HepG2 (cell line): ENCODE results near the gene PIM3. TPM values are rescaled to one million over a fixed set of nuclear protein-coding genes. Genes with fewer than 3 reads are reported as not detected.

Source experiments
- ETV5 ChIP-seq: IDR thresholded peaks from 2 replicates; pipeline ENCODE4 v1.6.1; 2018; ENCODE audit warnings: missing biosample characterization, missing genetic modification reagents, inconsistent platforms, borderline replicate concordance
- GPBP1L1 ChIP-seq: sonication (generic); formaldehyde crosslinking; IDR thresholded peaks from 2 replicates; pipeline ENCODE4 v1.5.0; 2020; ENCODE audit warnings: mild to moderate bottlenecking, missing genetic modification reagents
- HMGA1 ChIP-seq: sonication (generic); formaldehyde crosslinking; conservative IDR thresholded peaks from 2 replicates; pipeline ENCODE4 v1.4.0; 2020; ENCODE audit warnings: missing genetic modification reagents
- IKZF4 ChIP-seq: sonication (generic); formaldehyde crosslinking; IDR thresholded peaks from 2 replicates; pipeline ENCODE4 v1.5.1; 2020; ENCODE audit warnings: borderline replicate concordance, mild to moderate bottlenecking, low read depth, missing genetic modification reagents; ENCODE audit errors: not compliant biosample characterization
- KIAA2018 ChIP-seq: sonication (generic); formaldehyde crosslinking; IDR thresholded peaks from 2 replicates; pipeline ENCODE4 v1.5.0; 2020; ENCODE audit warnings: mild to moderate bottlenecking, missing genetic modification reagents, borderline replicate concordance
- NR2F2 ChIP-seq: IDR thresholded peaks from 2 replicates; pipeline ENCODE4 v1.6.1; 2012; ENCODE audit warnings: low read depth, inconsistent platforms, borderline replicate concordance
- ZFP1 ChIP-seq: IDR thresholded peaks from 2 replicates; pipeline ENCODE4 v1.6.1; 2016
- ZNF350 ChIP-seq: sonication (generic); formaldehyde crosslinking; IDR thresholded peaks from 2 replicates; pipeline ENCODE4 v1.4.0; 2020; ENCODE audit warnings: mild to moderate bottlenecking, low read depth, missing genetic modification reagents, borderline replicate concordance
- polyA plus RNA-seq, 8 experiments: library from polyadenylated mRNA; depleted of rRNA in 3 of 8; stranded (reverse) in 7 of 8; unstranded in 1 of 8; fragments of >200 nt; fragmentation: Illumina TruSeq in 4 of 8; extraction: Trizol in 4 of 8; gene quantifications; 2 replicates each; pipeline versions ENCODE4 v1.2.1 to v1.2.3, GENCODE V29; 2011 to 2016; ENCODE audit warnings: low read depth in 4 of 8, missing spikeins in 1 of 8, mixed read lengths in 1 of 8; ENCODE audit not compliant: insufficient read depth in 1 of 8
- total RNA-seq, 5 experiments: library from RNA; depleted of rRNA; stranded (reverse); fragments of >200 nt; fragmentation: Illumina TruSeq; extraction: Trizol; gene quantifications; 2 replicates each; pipeline ENCODE4 v1.2.3, GENCODE V29; 2016; ENCODE audit warnings: low read depth in 1 of 5
- TF ChIP-seq, protein P1 (sequence below): sonication (generic); formaldehyde crosslinking; IDR thresholded peaks from 2 replicates; pipeline ENCODE4 v1.4.0; 2020; ENCODE audit warnings: missing genetic modification reagents
- TF ChIP-seq, protein P2 (sequence below): sonication (generic); formaldehyde crosslinking; conservative IDR thresholded peaks from 2 replicates; pipeline ENCODE4 v1.4.0; 2020; ENCODE audit warnings: missing genetic modification reagents
- TF ChIP-seq, protein P3 (sequence below): sonication (generic); formaldehyde crosslinking; IDR thresholded peaks from 2 replicates; pipeline ENCODE4 v1.5.0; 2020; ENCODE audit warnings: mild to moderate bottlenecking, missing genetic modification reagents, borderline replicate concordance

The PIM3 gene
- total and polyA plus RNA-seq, 2 of the 13 experiments (the other 11 are each of a cell fraction or from before 2014, with no cell fraction given): 21.6 to 31.2 TPM

DNA sequence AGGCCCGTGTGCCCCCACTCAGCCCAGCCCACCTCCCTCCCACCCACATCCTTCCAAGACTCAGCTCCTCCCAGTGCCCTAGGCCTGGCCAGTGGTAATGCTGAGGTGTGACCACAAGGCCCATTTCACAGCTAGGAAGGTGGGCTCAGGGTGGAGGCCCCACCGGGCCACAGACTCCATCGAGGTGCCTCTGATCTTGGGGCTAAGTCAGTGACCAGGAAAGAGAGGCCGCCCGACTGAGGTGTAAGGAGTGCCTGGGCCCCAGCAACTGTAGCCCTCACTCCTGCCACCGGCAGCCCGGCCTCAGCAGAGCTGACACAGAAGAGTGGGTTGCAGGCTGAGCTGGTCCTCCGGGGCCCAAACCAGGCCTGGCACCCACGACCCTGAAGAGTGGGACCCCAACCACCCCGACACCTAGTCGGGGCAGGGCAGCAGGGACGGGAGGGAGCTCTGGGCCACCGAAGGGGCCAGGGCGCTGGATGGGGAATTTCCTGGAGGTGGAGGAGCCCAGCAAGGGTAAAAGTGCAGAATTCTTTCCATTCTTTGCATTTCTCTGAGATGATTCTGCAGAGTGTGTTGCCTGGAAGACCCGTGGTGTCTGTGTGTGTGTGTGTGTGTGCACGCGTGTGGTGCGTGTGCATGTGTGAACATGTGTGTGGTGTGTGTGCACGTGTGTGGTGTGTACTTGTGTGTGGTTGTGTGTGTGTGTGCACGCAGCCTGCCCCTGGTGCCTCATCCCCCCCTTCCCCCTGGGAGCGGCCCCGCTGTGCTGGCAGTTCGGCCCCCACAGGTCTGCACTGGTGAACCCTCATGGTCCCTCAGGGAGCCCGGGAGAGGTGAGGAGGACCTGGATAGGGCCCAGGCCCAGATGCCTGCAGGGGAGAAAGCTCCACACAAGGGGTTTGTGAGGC is 8.3 kb upstream of the PIM3 start (continued):
- TF ChIP-seq, protein P1, sequence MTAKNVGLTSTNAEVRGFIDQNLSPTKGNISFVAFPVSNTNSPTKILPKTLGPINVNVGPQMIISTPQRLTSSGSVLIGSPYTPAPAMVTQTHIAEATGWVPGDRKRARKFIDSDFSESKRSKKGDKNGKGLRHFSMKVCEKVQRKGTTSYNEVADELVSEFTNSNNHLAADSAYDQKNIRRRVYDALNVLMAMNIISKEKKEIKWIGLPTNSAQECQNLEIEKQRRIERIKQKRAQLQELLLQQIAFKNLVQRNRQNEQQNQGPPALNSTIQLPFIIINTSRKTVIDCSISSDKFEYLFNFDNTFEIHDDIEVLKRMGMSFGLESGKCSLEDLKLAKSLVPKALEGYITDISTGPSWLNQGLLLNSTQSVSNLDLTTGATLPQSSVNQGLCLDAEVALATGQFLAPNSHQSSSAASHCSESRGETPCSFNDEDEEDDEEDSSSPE (CRISPR knock-in tag): no peak
- no peak for TF ChIP-seq HMGA1 (CRISPR knock-in tag)
- TF ChIP-seq NR2F2: no peak
- TF ChIP-seq, protein P2, sequence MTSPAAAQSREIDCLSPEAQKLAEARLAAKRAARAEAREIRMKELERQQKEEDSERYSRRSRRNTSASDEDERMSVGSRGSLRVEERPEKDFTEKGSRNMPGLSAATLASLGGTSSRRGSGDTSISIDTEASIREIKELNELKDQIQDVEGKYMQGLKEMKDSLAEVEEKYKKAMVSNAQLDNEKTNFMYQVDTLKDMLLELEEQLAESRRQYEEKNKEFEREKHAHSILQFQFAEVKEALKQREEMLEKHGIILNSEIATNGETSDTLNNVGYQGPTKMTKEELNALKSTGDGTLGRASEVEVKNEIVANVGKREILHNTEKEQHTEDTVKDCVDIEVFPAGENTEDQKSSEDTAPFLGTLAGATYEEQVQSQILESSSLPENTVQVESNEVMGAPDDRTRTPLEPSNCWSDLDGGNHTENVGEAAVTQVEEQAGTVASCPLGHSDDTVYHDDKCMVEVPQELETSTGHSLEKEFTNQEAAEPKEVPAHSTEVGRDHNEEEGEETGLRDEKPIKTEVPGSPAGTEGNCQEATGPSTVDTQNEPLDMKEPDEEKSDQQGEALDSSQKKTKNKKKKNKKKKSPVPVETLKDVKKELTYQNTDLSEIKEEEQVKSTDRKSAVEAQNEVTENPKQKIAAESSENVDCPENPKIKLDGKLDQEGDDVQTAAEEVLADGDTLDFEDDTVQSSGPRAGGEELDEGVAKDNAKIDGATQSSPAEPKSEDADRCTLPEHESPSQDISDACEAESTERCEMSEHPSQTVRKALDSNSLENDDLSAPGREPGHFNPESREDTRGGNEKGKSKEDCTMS (CRISPR knock-in tag): no peak
- TF ChIP-seq IKZF4 (CRISPR knock-in tag): no peak
- peak; percentile 47; the same call in 1 of the 2 replicates for TF ChIP-seq ZNF350 (CRISPR knock-in tag)
- no peak for TF ChIP-seq KIAA2018 (CRISPR knock-in tag)
- TF ChIP-seq GPBP1L1 (CRISPR knock-in tag): no peak
- TF ChIP-seq, protein P3, sequence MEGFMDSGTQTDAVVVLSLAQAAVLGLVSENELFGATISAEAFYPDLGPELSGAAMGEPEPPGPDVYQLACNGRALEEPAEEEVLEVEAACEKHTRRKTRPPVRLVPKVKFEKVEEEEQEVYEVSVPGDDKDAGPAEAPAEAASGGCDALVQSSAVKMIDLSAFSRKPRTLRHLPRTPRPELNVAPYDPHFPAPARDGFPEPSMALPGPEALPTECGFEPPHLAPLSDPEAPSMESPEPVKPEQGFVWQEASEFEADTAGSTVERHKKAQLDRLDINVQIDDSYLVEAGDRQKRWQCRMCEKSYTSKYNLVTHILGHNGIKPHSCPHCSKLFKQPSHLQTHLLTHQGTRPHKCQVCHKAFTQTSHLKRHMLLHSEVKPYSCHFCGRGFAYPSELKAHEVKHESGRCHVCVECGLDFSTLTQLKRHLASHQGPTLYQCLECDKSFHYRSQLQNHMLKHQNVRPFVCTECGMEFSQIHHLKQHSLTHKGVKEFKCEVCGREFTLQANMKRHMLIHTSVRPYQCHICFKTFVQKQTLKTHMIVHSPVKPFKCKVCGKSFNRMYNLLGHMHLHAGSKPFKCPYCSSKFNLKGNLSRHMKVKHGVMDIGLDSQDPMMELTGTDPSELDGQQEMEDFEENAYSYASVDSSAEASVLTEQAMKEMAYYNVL (CRISPR knock-in tag): no peak
- TF ChIP-seq ZFP1 (CRISPR knock-in tag): peak; percentile 61; the same call in 1 of the 2 replicates
- peak; percentile 51; the same call in 1 of the 2 replicates for TF ChIP-seq ETV5 (CRISPR knock-in tag)
